Osteoblast (primary cell): ENCODE data around the gene ZFAND5. TPM values are rescaled to one million over a fixed set of nuclear protein-coding genes. Genes with fewer than 3 reads are reported as not detected.

Experiments
- DNase-seq: peaks from one replicate; pipeline ENCODE4 v3.0.0; 2011; ENCODE audit warnings: low spot score, mixed read lengths; ENCODE audit not compliant: insufficient read length; ENCODE audit errors: missing footprints
- H2AFZ ChIP-seq: 2 replicates; pipeline ENCODE4 v1.6.0; 2011; ENCODE audit warnings: mild to moderate bottlenecking, low read length
- H3K27ac ChIP-seq: 2 replicates; pipeline ENCODE4 v1.5.1; 2011; ENCODE audit warnings: mild to moderate bottlenecking, low read depth, low read length, moderate library complexity
- H3K27me3 ChIP-seq: 2 replicates; pipeline ENCODE4 v1.6.0; 2012; ENCODE audit warnings: mild to moderate bottlenecking, control low read depth, inconsistent platforms, low read length, moderate library complexity; ENCODE audit not compliant: insufficient read depth
- H3K36me3 ChIP-seq: 2 replicates; pipeline ENCODE4 v1.5.1; 2011; ENCODE audit warnings: mild to moderate bottlenecking, low read length, control low read depth, moderate library complexity; ENCODE audit not compliant: insufficient read depth
- H3K4me1 ChIP-seq: 2 replicates; pipeline ENCODE4 v1.5.1; 2011; ENCODE audit warnings: mild to moderate bottlenecking, low read length, control low read depth, moderate library complexity; ENCODE audit not compliant: insufficient read depth
- H3K4me2 ChIP-seq: 2 replicates; pipeline ENCODE4 v1.6.0; 2011; ENCODE audit warnings: mild to moderate bottlenecking, low read length; ENCODE audit not compliant: insufficient read depth
- H3K4me3 ChIP-seq: fragments of 200-600 bp; sonication (generic); 3 replicates; pipeline ENCODE4 v1.5.1; 2012; ENCODE audit warnings: mild to moderate bottlenecking, low read length, inconsistent platforms; ENCODE audit not compliant: insufficient read depth
- H3K79me2 ChIP-seq: 2 replicates; pipeline ENCODE4 v1.6.0; 2012; ENCODE audit warnings: mild to moderate bottlenecking, low read length, control low read depth, inconsistent platforms; ENCODE audit not compliant: insufficient read depth
- H3K9me3 ChIP-seq: 2 replicates; pipeline ENCODE4 v1.5.1; 2011; ENCODE audit warnings: low read depth, low read length, control low read depth
- H4K20me1 ChIP-seq: 2 replicates; pipeline ENCODE4 v1.6.0; 2012; ENCODE audit warnings: mild to moderate bottlenecking, low read length, control low read depth; ENCODE audit not compliant: insufficient read depth
- total RNA-seq: library from RNA; depleted of rRNA; stranded (reverse); fragments of >200 nt; gene quantifications from 2 replicates; pipeline ENCODE4 v1.2.3, GENCODE V29; 2012
- TF ChIP-seq, protein P1 (sequence below): IDR thresholded peaks from 2 replicates; pipeline ENCODE4 v1.5.1; 2011; ENCODE audit warnings: mild to moderate bottlenecking, low read depth, low read length, moderate library complexity; ENCODE audit errors: extremely low read depth

ZFAND5 gene
- total RNA-seq, 1 donor: 164 TPM

DNA sequence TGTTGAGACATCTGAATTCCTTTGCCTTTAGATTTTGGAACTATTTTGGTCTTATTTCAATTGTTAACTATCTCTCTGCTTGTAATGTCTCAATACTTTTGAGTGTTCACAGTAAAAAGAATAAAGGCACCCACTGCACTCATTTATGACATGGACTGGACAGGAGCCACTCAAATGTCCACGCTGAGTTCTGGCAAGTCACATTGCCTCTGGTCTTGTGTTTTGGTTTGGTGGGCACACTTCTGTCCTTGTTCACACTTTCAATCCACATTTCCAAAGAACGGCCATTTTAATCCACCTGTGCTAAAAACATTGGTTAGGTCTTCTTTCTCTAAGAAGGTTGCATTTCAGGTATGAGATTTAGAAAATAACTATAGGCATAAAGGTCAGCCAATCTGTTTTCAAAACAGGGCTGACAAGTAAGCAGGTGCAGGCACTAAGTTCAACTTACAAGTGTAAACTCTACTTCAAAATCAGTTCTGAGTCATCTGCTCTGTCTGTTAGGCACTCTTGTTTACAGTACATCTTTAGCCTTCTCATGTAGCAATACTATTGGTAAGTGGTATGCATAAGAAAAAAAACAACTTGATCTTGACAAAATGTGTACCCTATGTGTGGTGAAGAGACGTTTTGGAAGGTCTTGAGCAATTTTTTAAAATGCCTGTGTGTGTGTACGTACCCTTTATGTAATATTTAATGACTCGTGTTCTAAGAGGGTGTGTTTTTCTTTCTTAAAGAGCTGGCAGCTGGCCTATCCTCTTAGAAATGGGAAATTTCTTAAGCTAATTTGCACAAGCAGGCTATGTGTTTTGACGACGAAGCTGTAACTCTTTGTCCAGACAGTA is 31.5 kb upstream of the ZFAND5 start:
- H3K36me3 ChIP-seq: no peaks in the 10 kb centered on the region
- no peak overlapping the region for H2AFZ ChIP-seq
- DNase-seq: no peak
- TF ChIP-seq, protein P1, sequence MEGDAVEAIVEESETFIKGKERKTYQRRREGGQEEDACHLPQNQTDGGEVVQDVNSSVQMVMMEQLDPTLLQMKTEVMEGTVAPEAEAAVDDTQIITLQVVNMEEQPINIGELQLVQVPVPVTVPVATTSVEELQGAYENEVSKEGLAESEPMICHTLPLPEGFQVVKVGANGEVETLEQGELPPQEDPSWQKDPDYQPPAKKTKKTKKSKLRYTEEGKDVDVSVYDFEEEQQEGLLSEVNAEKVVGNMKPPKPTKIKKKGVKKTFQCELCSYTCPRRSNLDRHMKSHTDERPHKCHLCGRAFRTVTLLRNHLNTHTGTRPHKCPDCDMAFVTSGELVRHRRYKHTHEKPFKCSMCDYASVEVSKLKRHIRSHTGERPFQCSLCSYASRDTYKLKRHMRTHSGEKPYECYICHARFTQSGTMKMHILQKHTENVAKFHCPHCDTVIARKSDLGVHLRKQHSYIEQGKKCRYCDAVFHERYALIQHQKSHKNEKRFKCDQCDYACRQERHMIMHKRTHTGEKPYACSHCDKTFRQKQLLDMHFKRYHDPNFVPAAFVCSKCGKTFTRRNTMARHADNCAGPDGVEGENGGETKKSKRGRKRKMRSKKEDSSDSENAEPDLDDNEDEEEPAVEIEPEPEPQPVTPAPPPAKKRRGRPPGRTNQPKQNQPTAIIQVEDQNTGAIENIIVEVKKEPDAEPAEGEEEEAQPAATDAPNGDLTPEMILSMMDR: no peak
- no peaks in the 10 kb centered on the region for H4K20me1 ChIP-seq
- H3K4me2 ChIP-seq: peak overlapping the region; percentile 41
- no peaks in the 10 kb centered on the region for H3K27me3 ChIP-seq
- no peaks in the 10 kb centered on the region for H3K9me3 ChIP-seq
- no peak overlapping the region for H3K27ac ChIP-seq
- H3K4me3 ChIP-seq: no peak overlapping the region
- H3K79me2 ChIP-seq: no peaks in the 10 kb centered on the region
- H3K4me1 ChIP-seq: peaks cover 4% of the 10 kb centered on the region

DNA sequence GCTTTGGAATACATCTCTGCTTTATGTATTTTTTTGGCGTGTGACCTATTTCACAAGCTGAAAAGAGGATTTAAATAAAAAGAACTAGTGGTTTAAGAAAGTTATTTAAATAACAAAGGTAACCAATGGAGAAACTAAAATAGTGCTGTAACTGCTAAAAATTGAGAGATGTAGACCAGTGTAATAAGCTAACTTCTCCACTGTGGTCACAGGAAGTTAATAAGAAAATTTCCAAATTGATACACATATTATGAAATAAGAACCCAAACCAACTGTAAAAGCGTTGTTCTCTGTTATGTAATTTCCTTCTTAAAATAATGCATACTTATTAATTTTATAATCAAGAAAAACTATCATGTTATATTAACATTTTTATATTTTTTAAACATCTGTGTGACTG is 29.1 kb upstream of the ZFAND5 start:
- H3K4me1 ChIP-seq: peaks cover 4% of the 10 kb centered on the region
- H3K4me3 ChIP-seq: no peak overlapping the region
- no peak overlapping the region for H3K27ac ChIP-seq
- no peak overlapping the region for H3K4me2 ChIP-seq
- H3K9me3 ChIP-seq: no peaks in the 10 kb centered on the region
- H2AFZ ChIP-seq: no peak overlapping the region
- TF ChIP-seq, protein P1: no peak
- no peaks in the 10 kb centered on the region for H3K36me3 ChIP-seq
- H3K79me2 ChIP-seq: no peaks in the 10 kb centered on the region
- no peaks in the 10 kb centered on the region for H3K27me3 ChIP-seq
- DNase-seq: no peak
- no peaks in the 10 kb centered on the region for H4K20me1 ChIP-seq

DNA sequence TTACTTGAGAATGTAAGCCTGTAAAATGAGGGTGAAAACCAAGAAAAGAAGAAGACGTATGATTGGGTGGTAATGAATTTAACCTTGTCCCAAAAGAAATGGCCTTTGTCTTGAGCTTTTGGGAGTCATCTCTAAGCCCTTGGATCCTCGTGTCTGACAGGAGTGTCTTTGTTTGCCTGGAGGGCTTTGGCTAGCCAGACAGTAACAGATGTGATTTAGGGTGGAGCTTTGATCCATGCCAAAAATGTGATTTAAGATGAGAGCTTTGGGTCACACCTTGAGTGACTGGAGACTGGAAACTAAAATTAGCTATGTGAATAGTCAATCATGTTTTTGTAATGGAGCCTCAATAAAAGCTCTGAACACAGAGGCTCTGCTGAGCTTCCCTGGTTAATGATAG is 25.9 kb upstream of the ZFAND5 start:
- Histone ChIP-seq H3K27me3 (no peaks in the 10 kb centered on the region), H2AFZ (no peak overlapping the region), H3K4me1 (no peaks in the 10 kb centered on the region), H3K36me3 (no peaks in the 10 kb centered on the region), H3K9me3 (no peaks in the 10 kb centered on the region), H4K20me1 (no peaks in the 10 kb centered on the region), H3K79me2 (no peaks in the 10 kb centered on the region), H3K4me3 (no peak overlapping the region), H3K4me2 (no peak overlapping the region), H3K27ac (no peak overlapping the region)
- TF ChIP-seq, protein P1: no peak
- DNase-seq: no peak

DNA sequence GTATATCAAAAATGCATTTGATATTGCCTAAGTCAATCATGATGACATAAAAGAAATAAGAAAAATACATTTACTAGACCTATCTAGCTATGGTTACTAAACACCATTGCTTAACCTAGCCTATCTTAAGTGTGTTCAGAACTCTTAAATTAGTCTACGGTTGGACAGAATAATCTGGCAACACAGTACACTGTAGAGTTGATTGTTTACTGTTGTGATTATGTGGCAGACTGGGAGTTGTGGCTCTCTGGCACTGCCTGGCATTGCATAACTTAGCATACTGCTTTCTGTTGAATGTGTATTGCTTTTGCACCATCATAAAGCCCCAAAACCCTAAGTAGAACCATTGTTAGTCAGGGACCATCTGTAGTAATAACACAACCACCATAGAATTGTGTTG is 21.2 kb upstream of the ZFAND5 start:
- Histone ChIP-seq H3K79me2 (no peaks in the 10 kb centered on the region), H3K36me3 (no peaks in the 10 kb centered on the region), H3K27ac (no peak overlapping the region), H3K9me3 (no peaks in the 10 kb centered on the region), H4K20me1 (no peaks in the 10 kb centered on the region), H3K4me1 (peaks cover 25% of the 10 kb centered on the region), H3K27me3 (no peaks in the 10 kb centered on the region), H3K4me2 (no peak overlapping the region), H3K4me3 (no peak overlapping the region), H2AFZ (no peak overlapping the region)
- DNase-seq: no peak
- TF ChIP-seq, protein P1: no peak
